ENCODE measurements around the gene CHST12. TPM values are rescaled to one million over a fixed set of nuclear protein-coding genes. Genes with fewer than 3 reads are reported as not detected.

Gene CHST12
- total and polyA plus RNA-seq, 7 donors: 1.2 to 11.9 (median 10.3) TPM

- intact Hi-C loops (cut with DNase I): no loop called here
- H3K36me3 ChIP-seq: peaks cover 44 to 82% (median 59%) of the 10 kb centered on the region in 4 donors
Measured at GRCh38 chr7:2362385-2363088, 40.9 kb upstream of the CHST12 start.

GRCh38 chr7:2369139-2369538 is 34.3 kb upstream of the CHST12 start:
- 97 to 98% methylated on average over 10 of the region's 10 CpGs for WGBS, 2 donors
- intact Hi-C loops (cut with DNase I): no loop called here
- DNase-seq: no peak
- TF ChIP-seq CTCF (IDR thresholded peaks at IDR 0.05): no peak
- no peak for TF ChIP-seq POLR2AphosphoS5 (IDR thresholded peaks at IDR 0.05)
- no peak for TF ChIP-seq POLR2A (IDR thresholded peaks at IDR 0.05)
- no peak for TF ChIP-seq EP300 (IDR thresholded peaks at IDR 0.05)
- Histone ChIP-seq H3K27me3 (no peaks in the 10 kb centered on the region), H3K27ac (no peak overlapping the region), H3K36me3 (peaks cover 69 to 100% (median 94%) of the 10 kb centered on the region in 4 donors), H3K4me1 (no peaks in the 10 kb centered on the region), H3K9me3 (no peaks in the 10 kb centered on the region), H3K4me3 (no peak overlapping the region)

More at GRCh38 chr7:2362385-2363088, 40.9 kb upstream of the CHST12 start:
- no peaks in the 10 kb centered on the region for H3K9me3 ChIP-seq
- no peak overlapping the region for H3K4me3 ChIP-seq
- peaks cover 0 to 35% (median 19%) of the 10 kb centered on the region in 4 donors for H3K4me1 ChIP-seq
- no peak for DNase-seq
- WGBS, 2 donors: 92 to 94% methylated on average over 27 of the region's 27 CpGs
- H3K27ac ChIP-seq: no peak overlapping the region
- TF ChIP-seq CTCF (IDR thresholded peaks at IDR 0.05) (no peak), POLR2A (IDR thresholded peaks at IDR 0.05) (no peak)
- no peaks in the 10 kb centered on the region for H3K27me3 ChIP-seq

- H3K27me3 ChIP-seq: no peaks in the 10 kb centered on the region
- no peak overlapping the region for H3K4me3 ChIP-seq
- no peaks in the 10 kb centered on the region for H3K9me3 ChIP-seq
- DNase-seq: no peak
- no peaks in the 10 kb centered on the region for H3K4me1 ChIP-seq
- 91 to 93% methylated on average over 8 of the region's 8 CpGs for WGBS, 2 donors
- peaks cover 69 to 100% (median 93%) of the 10 kb centered on the region in 4 donors for H3K36me3 ChIP-seq
- H3K27ac ChIP-seq: no peak overlapping the region
- no peak for TF ChIP-seq POLR2A (IDR thresholded peaks at IDR 0.05)
- TF ChIP-seq EP300 (IDR thresholded peaks at IDR 0.05): no peak
- no peak for TF ChIP-seq CTCF (IDR thresholded peaks at IDR 0.05)
- TF ChIP-seq POLR2AphosphoS5 (IDR thresholded peaks at IDR 0.05): no peak
- intact Hi-C loops (cut with DNase I): no loop called here
Measured at GRCh38 chr7:2371329-2371728, 32.1 kb upstream of the CHST12 start.

- Histone ChIP-seq H3K27ac (no peak overlapping the region), H3K4me1 (no peaks in the 10 kb centered on the region), H3K27me3 (no peaks in the 10 kb centered on the region), H3K9me3 (no peaks in the 10 kb centered on the region), H3K36me3 (peaks cover 65 to 99% (median 90%) of the 10 kb centered on the region in 4 donors), H3K4me3 (no peak overlapping the region)
- DNase-seq: no peak
- intact Hi-C loops (cut with DNase I): no loop called here
- TF ChIP-seq CTCF (IDR thresholded peaks at IDR 0.05): no peak
- TF ChIP-seq POLR2A (IDR thresholded peaks at IDR 0.05): no peak
- TF ChIP-seq POLR2AphosphoS5 (IDR thresholded peaks at IDR 0.05): no peak
- TF ChIP-seq EP300 (IDR thresholded peaks at IDR 0.05): no peak
- WGBS, 2 donors: 93 to 95% methylated on average over 14 of the region's 14 CpGs
Measured at GRCh38 chr7:2372724-2373123, 30.7 kb upstream of the CHST12 start.
